Measurements from ENCODE around the gene RBM33.
A peak's percentile ranks its signal among the peaks of the same experiment; 100 is the strongest.

The RBM33 gene

GRCh38 chr7:155732286-155732685 is 87.8 kb downstream of the RBM33 start:
- no peak for DNase-seq

GRCh38 chr7:155733582-155734444 is 89.4 kb downstream of the RBM33 start:
- no peak for DNase-seq

- DNase-seq: no peak
Measured at GRCh38 chr7:155734445-155734809, 90.0 kb downstream of the RBM33 start.

- no peak for DNase-seq
Measured at GRCh38 chr7:155735442-155736115, 91.1 kb downstream of the RBM33 start.

- no peak for DNase-seq
Measured at GRCh38 chr7:155737590-155737989, 93.1 kb downstream of the RBM33 start.

- no peak for DNase-seq
Measured at GRCh38 chr7:155738104-155738503, 93.6 kb downstream of the RBM33 start.

GRCh38 chr7:155738652-155739537 is 94.4 kb downstream of the RBM33 start:
- DNase-seq: peak; percentile 84

GRCh38 chr7:155739538-155740143 is 95.2 kb downstream of the RBM33 start:
- DNase-seq: no peak

GRCh38 chr7:155741082-155741481 is 96.6 kb downstream of the RBM33 start:
- no peak for DNase-seq

- DNase-seq: peak; percentile 71
Measured at GRCh38 chr7:155741805-155742204, 97.3 kb downstream of the RBM33 start.

- no peak for DNase-seq
Measured at GRCh38 chr7:155743177-155743576, 98.7 kb downstream of the RBM33 start.

- no peak for DNase-seq
Measured at GRCh38 chr7:155744971-155745683, 100.7 kb downstream of the RBM33 start.

- DNase-seq: no peak
Measured at GRCh38 chr7:155745737-155746136, 101.3 kb downstream of the RBM33 start.

- no peak for DNase-seq
Measured at GRCh38 chr7:155746188-155746587, 101.7 kb downstream of the RBM33 start.

- no peak for DNase-seq
Measured at GRCh38 chr7:155747209-155747608, 102.7 kb downstream of the RBM33 start.

- no peak for DNase-seq
Measured at GRCh38 chr7:155749578-155749977, 105.1 kb downstream of the RBM33 start.

- no peak for DNase-seq
Measured at GRCh38 chr7:155750255-155751125, 106.0 kb downstream of the RBM33 start.

GRCh38 chr7:155751409-155751808 is 106.9 kb downstream of the RBM33 start:
- no peak for DNase-seq

- no peak for DNase-seq
Measured at GRCh38 chr7:155752756-155753445, 108.4 kb downstream of the RBM33 start.

- DNase-seq: no peak
Measured at GRCh38 chr7:155753446-155753965, 109.0 kb downstream of the RBM33 start.
